Erythroblast (primary cell): ENCODE data around the gene RFPL1.

ENCODE experiments used
- GATA1 ChIP-seq: IDR thresholded peaks from 2 replicates; pipeline ENCODE4 v1.6.1; 2011; ENCODE audit warnings: low read depth, mild to moderate bottlenecking, control low read depth, low read length, moderate library complexity
- POLR2A ChIP-seq: IDR thresholded peaks from 2 replicates; pipeline ENCODE4 v1.6.1; 2011; ENCODE audit warnings: mild to moderate bottlenecking, low read length

GRCh38 chr22:29434288-29434687 is 4.1 kb upstream of the RFPL1 start:
- TF ChIP-seq POLR2A, result no peak
- TF ChIP-seq GATA1, result no peak
